Ishikawa (cell line): ENCODE results near the gene RNLS.

Source experiments
- EGR1 ChIP-seq: IDR thresholded peaks from 2 replicates; pipeline ENCODE4 v1.6.1; 2012
- EP300 ChIP-seq: IDR thresholded peaks from 2 replicates; pipeline ENCODE4 v1.6.1; 2012; ENCODE audit warnings: borderline replicate concordance
- TAF1 ChIP-seq: IDR thresholded peaks from 2 replicates; pipeline ENCODE4 v1.6.1; 2012; ENCODE audit warnings: low read depth, mild to moderate bottlenecking
- TEAD4 ChIP-seq: IDR thresholded peaks from 2 replicates; pipeline ENCODE4 v1.6.1; 2012
- TF ChIP-seq, protein P1 (sequence below): IDR thresholded peaks from 2 replicates; pipeline ENCODE4 v1.6.1; 2012
- TF ChIP-seq, protein P2 (sequence below): IDR thresholded peaks from 2 replicates; pipeline ENCODE4 v1.6.1; 2012; ENCODE audit warnings: low read depth, mild to moderate bottlenecking

DNA sequence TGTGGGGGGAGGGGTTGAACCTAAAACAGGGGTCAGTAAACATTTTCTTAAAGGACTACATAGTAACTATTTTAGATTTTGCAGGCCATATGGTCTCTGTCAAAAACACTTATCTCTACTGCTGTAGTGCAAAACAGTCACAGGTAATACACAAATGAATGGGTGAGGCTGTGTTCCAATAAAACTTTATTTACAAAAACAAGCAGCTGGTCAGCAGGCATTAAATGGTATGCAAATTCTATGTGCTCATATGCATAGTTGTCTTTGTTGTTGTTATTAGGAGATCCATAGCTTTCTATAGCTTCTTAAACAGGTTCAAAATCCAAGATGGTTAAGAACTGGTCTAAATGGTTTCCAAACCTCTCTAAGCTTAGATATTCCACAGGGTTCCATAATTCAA is 302.6 kb downstream of the RNLS start:
- TF ChIP-seq TAF1 (no peak), EGR1 (no peak), EP300 (no peak), TEAD4 (no peak)
- TF ChIP-seq, protein P1, sequence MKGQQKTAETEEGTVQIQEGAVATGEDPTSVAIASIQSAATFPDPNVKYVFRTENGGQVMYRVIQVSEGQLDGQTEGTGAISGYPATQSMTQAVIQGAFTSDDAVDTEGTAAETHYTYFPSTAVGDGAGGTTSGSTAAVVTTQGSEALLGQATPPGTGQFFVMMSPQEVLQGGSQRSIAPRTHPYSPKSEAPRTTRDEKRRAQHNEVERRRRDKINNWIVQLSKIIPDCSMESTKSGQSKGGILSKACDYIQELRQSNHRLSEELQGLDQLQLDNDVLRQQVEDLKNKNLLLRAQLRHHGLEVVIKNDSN, result no peak
- TF ChIP-seq, protein P2, sequence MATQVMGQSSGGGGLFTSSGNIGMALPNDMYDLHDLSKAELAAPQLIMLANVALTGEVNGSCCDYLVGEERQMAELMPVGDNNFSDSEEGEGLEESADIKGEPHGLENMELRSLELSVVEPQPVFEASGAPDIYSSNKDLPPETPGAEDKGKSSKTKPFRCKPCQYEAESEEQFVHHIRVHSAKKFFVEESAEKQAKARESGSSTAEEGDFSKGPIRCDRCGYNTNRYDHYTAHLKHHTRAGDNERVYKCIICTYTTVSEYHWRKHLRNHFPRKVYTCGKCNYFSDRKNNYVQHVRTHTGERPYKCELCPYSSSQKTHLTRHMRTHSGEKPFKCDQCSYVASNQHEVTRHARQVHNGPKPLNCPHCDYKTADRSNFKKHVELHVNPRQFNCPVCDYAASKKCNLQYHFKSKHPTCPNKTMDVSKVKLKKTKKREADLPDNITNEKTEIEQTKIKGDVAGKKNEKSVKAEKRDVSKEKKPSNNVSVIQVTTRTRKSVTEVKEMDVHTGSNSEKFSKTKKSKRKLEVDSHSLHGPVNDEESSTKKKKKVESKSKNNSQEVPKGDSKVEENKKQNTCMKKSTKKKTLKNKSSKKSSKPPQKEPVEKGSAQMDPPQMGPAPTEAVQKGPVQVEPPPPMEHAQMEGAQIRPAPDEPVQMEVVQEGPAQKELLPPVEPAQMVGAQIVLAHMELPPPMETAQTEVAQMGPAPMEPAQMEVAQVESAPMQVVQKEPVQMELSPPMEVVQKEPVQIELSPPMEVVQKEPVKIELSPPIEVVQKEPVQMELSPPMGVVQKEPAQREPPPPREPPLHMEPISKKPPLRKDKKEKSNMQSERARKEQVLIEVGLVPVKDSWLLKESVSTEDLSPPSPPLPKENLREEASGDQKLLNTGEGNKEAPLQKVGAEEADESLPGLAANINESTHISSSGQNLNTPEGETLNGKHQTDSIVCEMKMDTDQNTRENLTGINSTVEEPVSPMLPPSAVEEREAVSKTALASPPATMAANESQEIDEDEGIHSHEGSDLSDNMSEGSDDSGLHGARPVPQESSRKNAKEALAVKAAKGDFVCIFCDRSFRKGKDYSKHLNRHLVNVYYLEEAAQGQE, result no peak
